ENCODE measurements around the gene CEMIP.

The CEMIP gene

GRCh38 chr15:80764535-80764934, 14.6 kb upstream of the CEMIP start:
- no peak for DNase-seq (ENCODE audit: low read depth, low spot score)
- in situ Hi-C loops (cut with HindIII; ENCODE audit: low sequenced_read_pairs), result no loop called here

GRCh38 chr15:80766275-80766674, 12.9 kb upstream of the CEMIP start:
- H3K4me3 ChIP-seq (ENCODE audit: low read depth, low read length), result no peak overlapping the region
- in situ Hi-C loops (cut with HindIII; ENCODE audit: low sequenced_read_pairs), result no loop called here
- TF ChIP-seq CTCF (IDR thresholded peaks at IDR 0.05; ENCODE audit: low read depth, low read length), result no peak
- DNase-seq (ENCODE audit: low read depth, low spot score), result no peak

More at GRCh38 chr15:80764535-80764934, 14.6 kb upstream of the CEMIP start:
- H3K4me3 ChIP-seq (ENCODE audit: low read depth, low read length), result no peak overlapping the region
- no peak for TF ChIP-seq CTCF (IDR thresholded peaks at IDR 0.05; ENCODE audit: low read depth, low read length)

- TF ChIP-seq CTCF (IDR thresholded peaks at IDR 0.05; ENCODE audit: low read depth, low read length), result no peak
- in situ Hi-C loops (cut with HindIII; ENCODE audit: low sequenced_read_pairs), result no loop called here
- no peak overlapping the region for H3K4me3 ChIP-seq (ENCODE audit: low read depth, low read length)
- DNase-seq (ENCODE audit: low read depth, low spot score), result no peak
These were observed 11.0 kb upstream of the CEMIP start for GRCh38 chr15:80768158-80768557.

- no peak for DNase-seq (ENCODE audit: low read depth, low spot score)
- no peak for TF ChIP-seq CTCF (IDR thresholded peaks at IDR 0.05; ENCODE audit: low read depth, low read length)
- no peak overlapping the region for H3K4me3 ChIP-seq (ENCODE audit: low read depth, low read length)
- in situ Hi-C loops (cut with HindIII; ENCODE audit: low sequenced_read_pairs), result no loop called here
These were observed 9.9 kb upstream of the CEMIP start for GRCh38 chr15:80769153-80769828.

- in situ Hi-C loops (cut with HindIII; ENCODE audit: low sequenced_read_pairs), result no loop called here
- no peak for DNase-seq (ENCODE audit: low read depth, low spot score)
- no peak for TF ChIP-seq CTCF (IDR thresholded peaks at IDR 0.05; ENCODE audit: low read depth, low read length)
- no peak overlapping the region for H3K4me3 ChIP-seq (ENCODE audit: low read depth, low read length)
These were observed 9.1 kb upstream of the CEMIP start for GRCh38 chr15:80769829-80770705.

- no peak for TF ChIP-seq CTCF (IDR thresholded peaks at IDR 0.05; ENCODE audit: low read depth, low read length)
- in situ Hi-C loops (cut with HindIII; ENCODE audit: low sequenced_read_pairs), result no loop called here
- DNase-seq (ENCODE audit: low read depth, low spot score), result peak; percentile 85
- no peak overlapping the region for H3K4me3 ChIP-seq (ENCODE audit: low read depth, low read length)
These were observed 6.0 kb upstream of the CEMIP start for GRCh38 chr15:80773122-80773551.

Measured in astrocyte of the spinal cord (primary cell).